IMR-90 (cell line): ENCODE measurements around the gene EMC8. TPM values are rescaled to one million over a fixed set of nuclear protein-coding genes. Genes with fewer than 3 reads are reported as not detected.

Source experiments
- ATAC-seq: fragments of 200-7000 bp; cut with Tn5 transposase; 2 replicates; pipeline ENCODE4 v1.9.1; 2020; ENCODE audit warnings: low read depth, mild to moderate bottlenecking, moderate library complexity
- BruUV-seq: library from RNA; stranded (reverse); fragments of 400-500 nt; replicated peaks from 2 replicates; lab custom pipeline; 2021; lab: Mats Ljungman, UMichigan
- CTCF ChIA-PET: fragments of 300-600 bp; formaldehyde crosslinking; extraction: SDS; loops from one replicate; lab custom pipeline; 2021; ENCODE audit warnings: antibody characterized with exemption; lab: Yijun Ruan, JAX
- POLR2A ChIA-PET: fragments of 300-600 bp; sonication (Branson Sonifier 250); formaldehyde crosslinking; loops from one replicate; lab custom pipeline; 2022; ENCODE audit warnings: antibody characterized with exemption; ENCODE audit not compliant: unreplicated experiment; lab: Charles Lee
- DNase-seq: peaks from one replicate; pipeline ENCODE4 v3.0.0; 2013
- H2AFZ ChIP-seq: replicated peaks from 2 replicates; pipeline ENCODE3; 2013; ENCODE audit warnings: low read length, mild to moderate bottlenecking; ENCODE audit not compliant: poor library complexity
- H2AK5ac ChIP-seq: 2 replicates; pipeline ENCODE4 v1.6.1; 2013; ENCODE audit warnings: low read depth, low read length, inconsistent platforms
- H2AK9ac ChIP-seq: replicated peaks from 2 replicates; pipeline ENCODE3; 2013; ENCODE audit warnings: mild to moderate bottlenecking, low read depth, low read length, moderate library complexity; ENCODE audit not compliant: poor library complexity
- H2BK120ac ChIP-seq: 2 replicates; pipeline ENCODE4 v1.6.1; 2013; ENCODE audit warnings: low read depth, low read length, inconsistent platforms
- H2BK15ac ChIP-seq: 3 replicates; pipeline ENCODE4 v1.6.1; 2013; ENCODE audit warnings: low read depth, low read length, inconsistent platforms
- H2BK20ac ChIP-seq: 2 replicates; pipeline ENCODE4 v1.6.1; 2013; ENCODE audit warnings: low read depth, mild to moderate bottlenecking, inconsistent platforms, low read length, moderate library complexity
- H2BK5ac ChIP-seq: 2 replicates; pipeline ENCODE4 v1.6.1; 2013; ENCODE audit warnings: mild to moderate bottlenecking, low read depth, low read length, inconsistent platforms; ENCODE audit not compliant: poor library complexity, severe bottlenecking
- H3K14ac ChIP-seq: replicated peaks from 2 replicates; pipeline ENCODE4 v1.6.1; 2013; ENCODE audit warnings: low read depth, low read length, inconsistent platforms
- H3K18ac ChIP-seq: 2 replicates; pipeline ENCODE4 v1.6.1; 2013; ENCODE audit warnings: low read depth, low read length, control low read depth
- H3K23ac ChIP-seq: 2 replicates; pipeline ENCODE4 v1.6.1; 2013; ENCODE audit warnings: low read depth, low read length, inconsistent platforms
- H3K27ac ChIP-seq: 2 replicates; pipeline ENCODE4 v1.5.1; 2013; ENCODE audit warnings: mild to moderate bottlenecking, control low read depth, low read length; ENCODE audit not compliant: insufficient read depth
- H3K27me3 ChIP-seq: 2 replicates; pipeline ENCODE4 v1.6.1; 2013; ENCODE audit warnings: low read length; ENCODE audit not compliant: control insufficient read depth, insufficient read depth
- H3K36me3 ChIP-seq: 2 replicates; pipeline ENCODE4 v1.6.1; 2013; ENCODE audit warnings: low read length, mixed read lengths; ENCODE audit not compliant: control insufficient read depth, insufficient read depth
- H3K4ac ChIP-seq: 2 replicates; pipeline ENCODE4 v1.6.1; 2013; ENCODE audit warnings: low read depth, low read length, inconsistent platforms
- H3K4me1 ChIP-seq: 2 replicates; pipeline ENCODE4 v1.6.1; 2013; ENCODE audit warnings: low read length, mixed read lengths; ENCODE audit not compliant: control insufficient read depth, insufficient read depth
- H3K4me2 ChIP-seq: 2 replicates; pipeline ENCODE4 v1.6.1; 2013; ENCODE audit warnings: low read depth, mild to moderate bottlenecking, control low read depth, low read length, moderate library complexity
- H3K4me3 ChIP-seq: 2 replicates; pipeline ENCODE4 v1.5.1; 2013; ENCODE audit warnings: low read depth, mild to moderate bottlenecking, control low read depth, low read length, moderate library complexity; ENCODE audit not compliant: insufficient read depth
- H3K56ac ChIP-seq: 2 replicates; pipeline ENCODE4 v1.6.1; 2013; ENCODE audit warnings: low read length, inconsistent platforms; ENCODE audit not compliant: insufficient read depth; ENCODE audit errors: extremely low read depth
- H3K79me1 ChIP-seq, 2 experiments: 2 replicates each; pipeline ENCODE4 v1.6.1; 2013; ENCODE audit warnings: low read length in 2 of 2, inconsistent platforms in 1 of 2, low read depth in 1 of 2
- H3K9ac ChIP-seq: 2 replicates; pipeline ENCODE4 v1.6.1; 2013; ENCODE audit warnings: low read depth, low read length, control low read depth
- H3K9me1 ChIP-seq: 2 replicates; pipeline ENCODE4 v1.6.1; 2013; ENCODE audit warnings: low read length, inconsistent platforms; ENCODE audit not compliant: insufficient read depth
- H3K9me3 ChIP-seq: 2 replicates; pipeline ENCODE4 v1.6.1; 2013; ENCODE audit warnings: low read length; ENCODE audit not compliant: control insufficient read depth, insufficient read depth
- H4K20me1 ChIP-seq: 2 replicates; pipeline ENCODE4 v1.6.1; 2013; ENCODE audit warnings: low read length, inconsistent platforms; ENCODE audit not compliant: insufficient read depth
- H4K5ac ChIP-seq: 2 replicates; pipeline ENCODE4 v1.6.1; 2013; ENCODE audit warnings: mild to moderate bottlenecking, low read depth, low read length, control low read depth
- H4K8ac ChIP-seq, 2 experiments: 2 replicates each; pipeline ENCODE4 v1.6.1; 2013; ENCODE audit warnings: low read depth in 2 of 2, low read length in 2 of 2, control low read depth in 1 of 2, inconsistent platforms in 1 of 2
- H4K91ac ChIP-seq: 2 replicates; pipeline ENCODE4 v1.6.1; 2013; ENCODE audit warnings: low read depth, low read length, inconsistent platforms; ENCODE audit not compliant: insufficient read depth
- BHLHE40 ChIP-seq: fragments of 150-350 bp; IDR thresholded peaks from 2 replicates; pipeline ENCODE4 v1.6.1; 2016; ENCODE audit warnings: mild to moderate bottlenecking, low read depth, low read length
- CEBPB ChIP-seq: IDR thresholded peaks from 2 replicates; pipeline ENCODE4 v1.6.1; 2012; ENCODE audit warnings: low read depth, low read length, improper control_type of control experiment
- CHD1 ChIP-seq: IDR thresholded peaks from 2 replicates; pipeline ENCODE4 v1.6.1; 2012; ENCODE audit warnings: low read depth, low read length, improper control_type of control experiment
- ELK1 ChIP-seq: fragments of 150-350 bp; IDR thresholded peaks from 2 replicates; pipeline ENCODE4 v1.6.1; 2016; ENCODE audit warnings: low read depth, mild to moderate bottlenecking, low read length, moderate library complexity, borderline replicate concordance
- FOS ChIP-seq: fragments of 150-350 bp; IDR thresholded peaks from 2 replicates; pipeline ENCODE4 v1.6.1; 2016; ENCODE audit warnings: low read depth, low read length
- MAFK ChIP-seq: IDR thresholded peaks from 2 replicates; pipeline ENCODE4 v1.6.1; 2012; ENCODE audit warnings: low read depth, low read length, improper control_type of control experiment
- MAZ ChIP-seq: IDR thresholded peaks from 2 replicates; pipeline ENCODE4 v1.6.1; 2012; ENCODE audit warnings: low read depth, mild to moderate bottlenecking, low read length, improper control_type of control experiment, moderate library complexity, borderline replicate concordance
- MXI1 ChIP-seq: IDR thresholded peaks from 2 replicates; pipeline ENCODE4 v1.6.1; 2012; ENCODE audit warnings: low read depth, mild to moderate bottlenecking, low read length, moderate library complexity, borderline replicate concordance
- NFE2L2 ChIP-seq: fragments of 150-350 bp; IDR thresholded peaks from 2 replicates; pipeline ENCODE4 v1.6.1; 2016; ENCODE audit warnings: low read depth, mild to moderate bottlenecking, low read length
- POLR2A ChIP-seq: IDR thresholded peaks from 2 replicates; pipeline ENCODE4 v1.6.1; 2012; ENCODE audit warnings: mild to moderate bottlenecking, low read depth, low read length
- RAD21 ChIP-seq: IDR thresholded peaks from 2 replicates; pipeline ENCODE4 v1.6.1; 2012; ENCODE audit warnings: low read length, improper control_type of control experiment
- RCOR1 ChIP-seq: IDR thresholded peaks from 2 replicates; pipeline ENCODE4 v1.6.1; 2012; ENCODE audit warnings: mild to moderate bottlenecking, low read length, improper control_type of control experiment; ENCODE audit not compliant: insufficient replicate concordance
- RFX5 ChIP-seq: IDR thresholded peaks from 2 replicates; pipeline ENCODE4 v1.8.0; 2012; ENCODE audit warnings: low read depth, mild to moderate bottlenecking, low read length, moderate library complexity
- SMC3 ChIP-seq: fragments of 150-350 bp; IDR thresholded peaks from 2 replicates; pipeline ENCODE4 v1.6.1; 2016; ENCODE audit warnings: low read depth, mild to moderate bottlenecking, antibody characterized with exemption, low read length, moderate library complexity
- USF2 ChIP-seq: fragments of 150-350 bp; IDR thresholded peaks from 2 replicates; pipeline ENCODE4 v1.6.1; 2017; ENCODE audit warnings: mild to moderate bottlenecking, antibody characterized with exemption, low read length, low read depth
- WGBS, 2 experiments: methylation state at CpG; one replicate each; pipeline versions ENCODE4 v1.1.5 to v1.1.7; 2013; ENCODE audit warnings: missing lambda C conversion rate in 2 of 2; ENCODE audit not compliant: insufficient read length in 1 of 2; ENCODE audit errors: extremely low coverage in 2 of 2; 5-methylcytosine and 5-hydroxymethylcytosine counted together
- dilution Hi-C: fragments of 300-500 bp; cut with HindIII; formaldehyde crosslinking; loops from one replicate; pipeline ENCODE4 v1.14.3; 2018; ENCODE audit warnings: low sequenced_read_pairs; ENCODE audit not compliant: unreplicated experiment
- in situ Hi-C: fragments of 300-500 bp; cut with MboI; formaldehyde crosslinking; loops from 3 replicates; pipeline ENCODE4 v1.14.3; 2019; ENCODE audit warnings: low sequenced_read_pairs, inconsistent platforms, mixed read lengths
- intact Hi-C: fragments of 100-400 bp; cut with micrococcal nuclease; formaldehyde crosslinking; loops from 2 replicates; pipeline ENCODE4 v1.10.0; 2022
- polyA plus RNA-seq, 3 experiments: library from polyadenylated mRNA; depleted of rRNA; stranded (reverse); fragments of >200 nt; gene quantifications; 2 replicates each; pipeline ENCODE4 v1.2.3, GENCODE V29; 2012; ENCODE audit warnings: low replicate concordance in 1 of 3
- total RNA-seq: library from RNA; depleted of rRNA; stranded (reverse); fragments of >200 nt; gene quantifications from 2 replicates; pipeline ENCODE4 v1.2.3, GENCODE V29; 2012
- TF ChIP-seq, protein P1 (sequence below): conservative IDR thresholded peaks from 2 replicates; pipeline ENCODE4 v1.5.1; 2012; ENCODE audit warnings: mild to moderate bottlenecking, low read depth, low read length, improper control_type of control experiment

The EMC8 gene
- total and polyA plus RNA-seq, 2 of the 4 experiments (the other 2 are of a cell fraction), result 23.7 to 48.9 TPM

DNA sequence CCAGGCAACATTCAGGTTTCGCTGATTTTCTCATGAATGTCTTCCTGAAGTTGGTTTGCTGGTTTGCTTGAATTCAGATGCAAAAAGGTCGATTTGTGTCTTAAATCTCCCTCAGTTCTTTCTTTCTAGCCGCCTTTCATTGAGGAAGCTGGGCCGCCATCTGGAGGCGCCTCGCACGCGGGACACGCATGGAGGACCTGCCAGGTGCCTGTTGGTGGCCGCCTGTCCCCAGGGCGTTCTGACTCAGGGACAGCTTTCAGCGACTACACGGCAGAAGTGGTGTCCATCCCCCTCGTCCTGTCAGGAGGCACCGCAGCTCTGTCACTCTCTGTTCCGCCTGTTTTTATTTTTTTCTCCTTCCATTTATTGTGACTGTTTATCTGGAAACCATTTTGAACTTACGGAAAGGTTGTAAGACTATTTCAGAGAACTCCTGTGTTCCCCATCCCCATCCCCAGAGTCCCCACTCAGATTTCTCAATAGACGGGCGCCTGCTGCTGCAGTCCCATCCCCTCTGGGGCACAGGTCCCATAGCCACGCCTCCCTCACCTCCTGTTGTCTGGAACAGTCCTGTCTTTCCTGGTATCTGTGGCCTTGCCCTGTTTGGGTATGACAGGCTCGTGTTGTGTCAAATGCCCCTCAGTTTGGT is 33.4 kb upstream of the EMC8 start:
- ATAC-seq (no peak), DNase-seq (no peak)
- H3K36me3 ChIP-seq, result no peaks in the 10 kb centered on the region
- CTCF ChIA-PET, result no interaction called here
- WGBS, 2 experiments, result 87% methylated on average over 12 of the region's 21 CpGs; no CpG with 5 or more reads in 1 of the 2 experiments
- dilution Hi-C loops (no loop called here), in situ Hi-C loops (no loop called here), intact Hi-C loops (no loop called here)
- H2BK5ac ChIP-seq, result no peak overlapping the region
- no peak overlapping the region for H3K27ac ChIP-seq
- H3K4me1 ChIP-seq, result no peaks in the 10 kb centered on the region
- H4K20me1 ChIP-seq, result no peaks in the 10 kb centered on the region
- H3K14ac ChIP-seq, result no peak overlapping the region
- no peaks in the 10 kb centered on the region for H3K9me1 ChIP-seq
- no peak overlapping the region for H4K5ac ChIP-seq
- H2BK120ac ChIP-seq, result no peak overlapping the region
- no peak overlapping the region for H4K91ac ChIP-seq
- H2BK20ac ChIP-seq, result no peak overlapping the region
- no peak overlapping the region for H3K56ac ChIP-seq
- H3K4me2 ChIP-seq, result no peak overlapping the region
- no peak overlapping the region for H2BK15ac ChIP-seq
- H2AK9ac ChIP-seq, result no peak overlapping the region
- H3K18ac ChIP-seq, result no peak overlapping the region
- H3K4ac ChIP-seq, result no peak overlapping the region
- H3K23ac ChIP-seq, result no peak overlapping the region
- POLR2A ChIA-PET, result no interaction called here
- no peak overlapping the region for H2AFZ ChIP-seq
- BruUV-seq, result no TSS peak
- TF ChIP-seq MAZ (no peak), RCOR1 (no peak), CHD1 (no peak), CEBPB (no peak), MAFK (no peak), RAD21 (no peak), NFE2L2 (no peak), USF2 (no peak), MXI1 (no peak), SMC3 (no peak), POLR2A (no peak), RFX5 (no peak), BHLHE40 (no peak), FOS (no peak), ELK1 (no peak)
- TF ChIP-seq, protein P1, sequence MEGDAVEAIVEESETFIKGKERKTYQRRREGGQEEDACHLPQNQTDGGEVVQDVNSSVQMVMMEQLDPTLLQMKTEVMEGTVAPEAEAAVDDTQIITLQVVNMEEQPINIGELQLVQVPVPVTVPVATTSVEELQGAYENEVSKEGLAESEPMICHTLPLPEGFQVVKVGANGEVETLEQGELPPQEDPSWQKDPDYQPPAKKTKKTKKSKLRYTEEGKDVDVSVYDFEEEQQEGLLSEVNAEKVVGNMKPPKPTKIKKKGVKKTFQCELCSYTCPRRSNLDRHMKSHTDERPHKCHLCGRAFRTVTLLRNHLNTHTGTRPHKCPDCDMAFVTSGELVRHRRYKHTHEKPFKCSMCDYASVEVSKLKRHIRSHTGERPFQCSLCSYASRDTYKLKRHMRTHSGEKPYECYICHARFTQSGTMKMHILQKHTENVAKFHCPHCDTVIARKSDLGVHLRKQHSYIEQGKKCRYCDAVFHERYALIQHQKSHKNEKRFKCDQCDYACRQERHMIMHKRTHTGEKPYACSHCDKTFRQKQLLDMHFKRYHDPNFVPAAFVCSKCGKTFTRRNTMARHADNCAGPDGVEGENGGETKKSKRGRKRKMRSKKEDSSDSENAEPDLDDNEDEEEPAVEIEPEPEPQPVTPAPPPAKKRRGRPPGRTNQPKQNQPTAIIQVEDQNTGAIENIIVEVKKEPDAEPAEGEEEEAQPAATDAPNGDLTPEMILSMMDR, result no peak
- no peaks in the 10 kb centered on the region for H3K79me1 ChIP-seq
- H3K9ac ChIP-seq, result no peak overlapping the region
- H2AK5ac ChIP-seq, result no peak overlapping the region
- H3K9me3 ChIP-seq, result peaks cover 9% of the 10 kb centered on the region; the same call in 1 of the 2 replicates
- H4K8ac ChIP-seq, result no peak overlapping the region
- peaks cover 49% of the 10 kb centered on the region for H3K27me3 ChIP-seq
- H3K4me3 ChIP-seq, result no peak overlapping the region
